ENCODE measurements around the gene ADAM12.

DNA sequence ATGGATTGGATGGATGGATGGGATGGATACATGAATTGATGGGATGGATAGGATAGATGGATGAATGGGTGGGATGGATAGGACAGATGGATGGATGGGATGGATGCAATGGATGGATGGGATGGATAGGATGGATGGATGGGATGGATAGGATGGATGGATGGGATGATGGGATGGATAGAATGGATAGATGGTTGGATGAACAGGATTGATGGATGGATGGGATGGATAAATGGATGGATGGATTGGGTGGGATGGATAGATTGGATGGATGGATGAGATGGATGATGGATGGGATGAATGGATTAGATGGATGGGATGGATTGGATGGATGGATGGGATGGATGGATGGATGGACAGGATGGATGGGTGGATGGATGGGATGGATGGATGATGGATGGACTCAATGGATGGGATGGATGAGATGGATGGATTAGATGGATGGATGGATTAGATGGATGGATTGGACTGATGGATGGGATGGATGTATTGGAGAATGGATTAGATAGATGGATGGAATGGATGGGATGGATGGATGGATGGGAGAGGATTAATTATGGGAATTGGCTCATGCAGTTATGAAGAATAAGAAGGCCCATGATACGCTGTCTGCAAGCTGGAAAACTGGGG lies 136.4 kb downstream of the ADAM12 start:
- TF ChIP-seq, protein P1, sequence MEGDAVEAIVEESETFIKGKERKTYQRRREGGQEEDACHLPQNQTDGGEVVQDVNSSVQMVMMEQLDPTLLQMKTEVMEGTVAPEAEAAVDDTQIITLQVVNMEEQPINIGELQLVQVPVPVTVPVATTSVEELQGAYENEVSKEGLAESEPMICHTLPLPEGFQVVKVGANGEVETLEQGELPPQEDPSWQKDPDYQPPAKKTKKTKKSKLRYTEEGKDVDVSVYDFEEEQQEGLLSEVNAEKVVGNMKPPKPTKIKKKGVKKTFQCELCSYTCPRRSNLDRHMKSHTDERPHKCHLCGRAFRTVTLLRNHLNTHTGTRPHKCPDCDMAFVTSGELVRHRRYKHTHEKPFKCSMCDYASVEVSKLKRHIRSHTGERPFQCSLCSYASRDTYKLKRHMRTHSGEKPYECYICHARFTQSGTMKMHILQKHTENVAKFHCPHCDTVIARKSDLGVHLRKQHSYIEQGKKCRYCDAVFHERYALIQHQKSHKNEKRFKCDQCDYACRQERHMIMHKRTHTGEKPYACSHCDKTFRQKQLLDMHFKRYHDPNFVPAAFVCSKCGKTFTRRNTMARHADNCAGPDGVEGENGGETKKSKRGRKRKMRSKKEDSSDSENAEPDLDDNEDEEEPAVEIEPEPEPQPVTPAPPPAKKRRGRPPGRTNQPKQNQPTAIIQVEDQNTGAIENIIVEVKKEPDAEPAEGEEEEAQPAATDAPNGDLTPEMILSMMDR (IDR thresholded peaks at IDR 0.05; ENCODE audit: low read depth, low read length): no peak
- no peak for TF ChIP-seq EZH2phosphoT487 (IDR thresholded peaks at IDR 0.05; ENCODE audit: low read depth)

Data from OCI-LY3 (cell line).